HCT116 (cell line): ENCODE data around the gene ANO2. TPM values are rescaled to one million over a fixed set of nuclear protein-coding genes. Genes with fewer than 3 reads are reported as not detected.

Experiments used
- ATAC-seq: fragments of 200-7000 bp; cut with Tn5 transposase; 2 replicates; pipeline ENCODE4 v1.9.1; 2020; ENCODE audit warnings: mild to moderate bottlenecking, moderate library complexity
- BruUV-seq: library from RNA; stranded (reverse); fragments of 400-500 nt; replicated peaks from 2 replicates; lab custom pipeline; 2021; lab: Mats Ljungman, UMichigan
- CTCF ChIA-PET: fragments of 300-600 bp; sonication (Branson Sonifier 250); formaldehyde crosslinking; loops from one replicate; lab custom pipeline; 2021; ENCODE audit warnings: antibody characterized with exemption; lab: Charles Lee
- POLR2A ChIA-PET: fragments of 300-600, 350-600 bp; sonication (Branson Sonifier 250); formaldehyde crosslinking; loops from one replicate; lab custom pipeline; 2021; ENCODE audit warnings: antibody characterized with exemption; lab: Charles Lee
- RAD21 ChIA-PET, 2 experiments: fragments of 300-600 bp; sonication (Branson Sonifier 250); formaldehyde crosslinking; loops; one replicate each; lab custom pipeline; 2023; ENCODE audit warnings: low total read pairs in 2 of 2; ENCODE audit not compliant: uncharacterized antibody in 2 of 2, unreplicated experiment in 2 of 2, low non-redundant PET in 1 of 2; lab: Charles Lee
- DNase-seq: peaks from one replicate; pipeline ENCODE4 v3.0.0-alpha.2; 2010; ENCODE audit warnings: low read depth, low spot score
- H2AFZ ChIP-seq: fragments of 200-600 bp; shearing (Covaris generic), sonication (generic); 2 replicates; pipeline ENCODE4 v1.6.1; 2017; ENCODE audit warnings: low read depth, mixed run types, mixed read lengths, antibody characterized with exemption, low read length; ENCODE audit not compliant: poor library complexity, severe bottlenecking
- H3K27ac ChIP-seq: 2 replicates; pipeline ENCODE4 v1.5.1; 2012; ENCODE audit warnings: low read depth, low read length
- H3K27me3 ChIP-seq: fragments of 200-600 bp; sonication (generic); 2 replicates; pipeline ENCODE4 v1.6.1; 2016; ENCODE audit warnings: mixed run types, low read length, mixed read lengths; ENCODE audit not compliant: insufficient read depth
- H3K36me3 ChIP-seq, 2 experiments: fragments of 200-500 bp in 1 of 2; fragments of 200-600 bp in 1 of 2; sonication (Bioruptor generic) in 1 of 2; sonication (generic) in 1 of 2; 2 replicates each; pipeline versions ENCODE4 v1.5.1 to v1.6.1; 2014 to 2016; ENCODE audit warnings: low read length in 2 of 2, inconsistent platforms in 1 of 2, mixed read lengths in 1 of 2, mixed run types in 1 of 2; ENCODE audit not compliant: insufficient read depth in 2 of 2, control insufficient read depth in 1 of 2
- H3K4me1 ChIP-seq, 2 experiments: fragments of 200-600 bp in 1 of 2; sonication (generic) in 1 of 2; 2 replicates each; pipeline versions ENCODE4 v1.5.1 to v1.6.1; 2012 to 2017; ENCODE audit warnings: low read length in 2 of 2, inconsistent platforms in 1 of 2, mild to moderate bottlenecking in 1 of 2, mixed read lengths in 1 of 2, mixed run types in 1 of 2, moderate library complexity in 1 of 2; ENCODE audit not compliant: insufficient read depth in 2 of 2, control insufficient read depth in 1 of 2
- H3K4me2 ChIP-seq: fragments of 200-600 bp; sonication (generic); 2 replicates; pipeline ENCODE4 v1.6.1; 2017; ENCODE audit warnings: mixed run types, low read length, mixed read lengths
- H3K4me3 ChIP-seq, 2 experiments: fragments of 200-600 bp in 1 of 2; sonication (generic) in 1 of 2; replicated peaks in 1 of 2; 2 replicates each; pipeline ENCODE4 v1.5.1; 2011 to 2016; ENCODE audit warnings: low read length in 2 of 2, control low read depth in 1 of 2, low read depth in 1 of 2, mild to moderate bottlenecking in 1 of 2, mixed read lengths in 1 of 2, mixed run types in 1 of 2
- H3K79me2 ChIP-seq: fragments of 200-600 bp; sonication (generic); 2 replicates; pipeline ENCODE4 v1.6.1; 2017; ENCODE audit warnings: mild to moderate bottlenecking, mixed run types, low read length, moderate library complexity, mixed read lengths; ENCODE audit not compliant: insufficient read depth
- H3K9ac ChIP-seq: fragments of 200-600 bp; sonication (generic); 2 replicates; pipeline ENCODE4 v1.6.1; 2016; ENCODE audit warnings: low read length, mixed read lengths
- H3K9me2 ChIP-seq: fragments of 200-600 bp; sonication (generic), shearing (Covaris generic); 2 replicates; pipeline ENCODE4 v1.6.1; 2017; ENCODE audit warnings: mixed run types, mild to moderate bottlenecking, moderate library complexity; ENCODE audit not compliant: insufficient read depth
- H3K9me3 ChIP-seq, 2 experiments: fragments of 200-500 bp in 1 of 2; fragments of 200-600 bp in 1 of 2; sonication (Bioruptor generic) in 1 of 2; sonication (generic) in 1 of 2; 2 replicates each; pipeline ENCODE4 v1.6.1; 2014 to 2017; ENCODE audit warnings: low read length in 2 of 2, mixed read lengths in 2 of 2, inconsistent platforms in 1 of 2, low read depth in 1 of 2, mild to moderate bottlenecking in 1 of 2, mixed run types in 1 of 2, moderate library complexity in 1 of 2; ENCODE audit not compliant: control insufficient read depth in 1 of 2, insufficient read depth in 1 of 2
- H4K20me1 ChIP-seq: fragments of 200-600 bp; sonication (generic), shearing (Covaris generic); 2 replicates; pipeline ENCODE4 v1.6.1; 2017; ENCODE audit warnings: mixed run types, mild to moderate bottlenecking, moderate library complexity; ENCODE audit not compliant: insufficient read depth
- CBX3 ChIP-seq: IDR thresholded peaks from 2 replicates; pipeline ENCODE4 v1.6.1; 2012; ENCODE audit warnings: low read depth
- JUND ChIP-seq: IDR thresholded peaks from 2 replicates; pipeline ENCODE4 v1.6.1; 2012
- POLR2AphosphoS5 ChIP-seq: IDR thresholded peaks from 2 replicates; pipeline ENCODE4 v1.6.1; 2011; ENCODE audit warnings: mild to moderate bottlenecking, low read depth, low read length, moderate library complexity
- ZFX ChIP-seq: fragments of 450-650 bp; IDR thresholded peaks from 2 replicates; pipeline ENCODE4 v1.6.1; 2017
- ZNF274 ChIP-seq: fragments of 200-500 bp; sonication (Bioruptor generic); IDR thresholded peaks from 2 replicates; pipeline ENCODE4 v1.6.1; 2014; ENCODE audit warnings: mild to moderate bottlenecking, low read depth, low read length, inconsistent platforms
- intact Hi-C: fragments of 100-400 bp; cut with micrococcal nuclease; formaldehyde crosslinking; loops from 2 replicates; pipeline ENCODE4 v1.10.0; 2022
- total RNA-seq: library from RNA; stranded (reverse); gene quantifications from one replicate; pipeline ENCODE4 v1.2.1, GENCODE V29; 2021; ENCODE audit not compliant: unreplicated experiment
- TF ChIP-seq, protein P1 (sequence below): IDR thresholded peaks from 2 replicates; pipeline ENCODE4 v1.6.1; 2012; ENCODE audit warnings: low read depth
- TF ChIP-seq, protein P2 (sequence below): IDR thresholded peaks from 2 replicates; pipeline ENCODE4 v1.6.1; 2012

Gene ANO2
- total RNA-seq, 1 experiment from 2014 or later = not detected

DNA sequence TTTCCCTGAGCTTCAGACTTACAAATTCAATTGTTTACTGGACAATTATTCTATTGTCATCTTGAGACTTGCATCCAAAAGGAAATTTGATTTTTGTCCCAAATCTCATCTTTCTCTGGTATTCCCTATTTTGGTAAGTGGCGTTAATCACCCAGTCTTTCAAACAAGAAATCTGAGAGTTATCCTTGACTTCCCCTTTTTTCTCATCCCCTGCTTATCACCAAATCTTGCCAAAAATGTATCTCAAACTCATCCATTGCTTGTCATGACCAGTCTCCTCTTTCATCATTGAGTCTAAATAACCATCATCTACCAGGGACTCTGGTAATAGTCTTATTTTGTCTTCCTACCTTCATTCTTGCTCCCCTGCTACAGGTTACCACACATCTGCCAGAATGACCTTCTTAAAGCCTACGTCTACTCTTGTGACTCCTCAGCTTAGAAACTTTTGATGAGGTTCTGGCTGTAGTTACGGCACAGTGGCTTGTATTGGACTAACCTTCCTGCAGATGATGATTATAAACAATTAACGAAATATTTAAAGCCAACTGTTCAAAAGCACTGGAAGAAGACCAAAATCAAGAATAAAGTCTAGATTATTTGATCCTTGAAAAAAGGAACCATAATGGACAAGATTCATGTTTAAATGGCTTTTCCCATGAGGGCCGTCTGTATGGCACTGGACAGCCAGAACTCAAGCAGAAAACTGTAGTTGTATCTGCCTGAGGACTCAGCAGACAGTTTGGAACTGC lies 9.0 kb upstream of the ANO2 start:
- BruUV-seq = no TSS peak
- DNase-seq = no peak
- intact Hi-C loops = no loop called here
- H3K79me2 ChIP-seq = no peaks in the 10 kb centered on the region
- no peak overlapping the region for H3K4me2 ChIP-seq
- ChIA-PET POLR2A (no interaction called here), RAD21 (no interaction called here), CTCF (interaction anchor here (0.9 kb wide), 1 partner anchor 10 kb away, joined by 3 read pairs; no protein-coding TSS in a partner anchor)
- H3K27ac ChIP-seq = no peak overlapping the region
- H3K4me3 ChIP-seq = no peak overlapping the region
- peaks cover 15% of the 10 kb centered on the region; the same call in 1 of the 2 replicates for H3K27me3 ChIP-seq
- no peaks in the 10 kb centered on the region for H4K20me1 ChIP-seq
- no peaks in the 10 kb centered on the region for H3K36me3 ChIP-seq
- no peak overlapping the region for H3K9ac ChIP-seq
- H3K9me2 ChIP-seq = no peaks in the 10 kb centered on the region
- TF ChIP-seq CBX3 = no peak
- no peak overlapping the region for H2AFZ ChIP-seq
- no peak for ATAC-seq
- H3K4me1 ChIP-seq = no peaks in the 10 kb centered on the region
- H3K9me3 ChIP-seq = no peaks in the 10 kb centered on the region

DNA sequence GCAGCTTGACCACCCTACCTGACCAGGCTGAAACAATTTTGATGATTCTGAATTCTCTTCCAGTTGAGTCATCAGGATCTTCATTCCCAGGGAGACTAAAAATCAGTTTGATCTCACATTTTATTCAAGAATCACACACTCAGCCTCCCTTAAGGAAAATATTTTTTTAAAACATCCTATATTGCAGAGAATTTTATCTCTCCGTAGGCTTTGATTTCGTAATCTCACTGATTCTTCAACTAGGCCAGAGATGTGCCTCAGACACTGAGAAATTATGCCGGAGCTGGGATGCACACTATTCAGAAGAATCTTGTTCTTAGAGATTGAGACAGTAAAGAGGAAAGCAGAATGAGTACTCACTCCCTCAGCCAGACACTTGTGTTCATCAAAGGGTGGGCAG lies 7.0 kb upstream of the ANO2 start:
- Histone ChIP-seq H3K4me2 (no peak overlapping the region), H3K4me3 (no peak overlapping the region), H3K27me3 (peaks cover 18% of the 10 kb centered on the region; the same call in 1 of the 2 replicates), H3K9ac (no peak overlapping the region), H2AFZ (no peak overlapping the region), H3K27ac (no peak overlapping the region), H4K20me1 (no peaks in the 10 kb centered on the region), H3K36me3 (no peaks in the 10 kb centered on the region), H3K9me3 (no peaks in the 10 kb centered on the region), H3K9me2 (no peaks in the 10 kb centered on the region), H3K4me1 (no peaks in the 10 kb centered on the region), H3K79me2 (no peaks in the 10 kb centered on the region)
- POLR2A ChIA-PET = no interaction called here
- no peak for ATAC-seq
- CTCF ChIA-PET = interaction anchor here (1.3 kb wide), 1 partner anchor 13 kb away, joined by 3 read pairs; no protein-coding TSS in a partner anchor
- DNase-seq = no peak
- TF ChIP-seq POLR2AphosphoS5 = no peak
- TF ChIP-seq, protein P1, sequence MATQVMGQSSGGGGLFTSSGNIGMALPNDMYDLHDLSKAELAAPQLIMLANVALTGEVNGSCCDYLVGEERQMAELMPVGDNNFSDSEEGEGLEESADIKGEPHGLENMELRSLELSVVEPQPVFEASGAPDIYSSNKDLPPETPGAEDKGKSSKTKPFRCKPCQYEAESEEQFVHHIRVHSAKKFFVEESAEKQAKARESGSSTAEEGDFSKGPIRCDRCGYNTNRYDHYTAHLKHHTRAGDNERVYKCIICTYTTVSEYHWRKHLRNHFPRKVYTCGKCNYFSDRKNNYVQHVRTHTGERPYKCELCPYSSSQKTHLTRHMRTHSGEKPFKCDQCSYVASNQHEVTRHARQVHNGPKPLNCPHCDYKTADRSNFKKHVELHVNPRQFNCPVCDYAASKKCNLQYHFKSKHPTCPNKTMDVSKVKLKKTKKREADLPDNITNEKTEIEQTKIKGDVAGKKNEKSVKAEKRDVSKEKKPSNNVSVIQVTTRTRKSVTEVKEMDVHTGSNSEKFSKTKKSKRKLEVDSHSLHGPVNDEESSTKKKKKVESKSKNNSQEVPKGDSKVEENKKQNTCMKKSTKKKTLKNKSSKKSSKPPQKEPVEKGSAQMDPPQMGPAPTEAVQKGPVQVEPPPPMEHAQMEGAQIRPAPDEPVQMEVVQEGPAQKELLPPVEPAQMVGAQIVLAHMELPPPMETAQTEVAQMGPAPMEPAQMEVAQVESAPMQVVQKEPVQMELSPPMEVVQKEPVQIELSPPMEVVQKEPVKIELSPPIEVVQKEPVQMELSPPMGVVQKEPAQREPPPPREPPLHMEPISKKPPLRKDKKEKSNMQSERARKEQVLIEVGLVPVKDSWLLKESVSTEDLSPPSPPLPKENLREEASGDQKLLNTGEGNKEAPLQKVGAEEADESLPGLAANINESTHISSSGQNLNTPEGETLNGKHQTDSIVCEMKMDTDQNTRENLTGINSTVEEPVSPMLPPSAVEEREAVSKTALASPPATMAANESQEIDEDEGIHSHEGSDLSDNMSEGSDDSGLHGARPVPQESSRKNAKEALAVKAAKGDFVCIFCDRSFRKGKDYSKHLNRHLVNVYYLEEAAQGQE = no peak
- TF ChIP-seq, protein P2, sequence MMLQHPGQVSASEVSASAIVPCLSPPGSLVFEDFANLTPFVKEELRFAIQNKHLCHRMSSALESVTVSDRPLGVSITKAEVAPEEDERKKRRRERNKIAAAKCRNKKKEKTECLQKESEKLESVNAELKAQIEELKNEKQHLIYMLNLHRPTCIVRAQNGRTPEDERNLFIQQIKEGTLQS = no peak
- TF ChIP-seq ZNF274 = no peak
- TF ChIP-seq JUND = no peak
- TF ChIP-seq ZFX = no peak
- RAD21 ChIA-PET = no interaction called here
- no TSS peak for BruUV-seq
- intact Hi-C loops = no loop called here
